ENCODE data around the gene PDE4B.
A peak's percentile ranks its signal among the peaks of the same experiment; 100 is the strongest.

Gene PDE4B

GRCh38 chr1:66290761-66291530, 498.3 kb downstream of the PDE4B start:
- DNase-seq (ENCODE audit: low read depth): no peak
- no peak overlapping the region for H3K4me3 ChIP-seq (ENCODE audit: low read depth, low read length)
- TF ChIP-seq CTCF (IDR thresholded peaks at IDR 0.05; ENCODE audit: control insufficient read depth, extremely low read depth, insufficient read depth): no peak

GRCh38 chr1:66291531-66291864, 498.8 kb downstream of the PDE4B start:
- H3K4me3 ChIP-seq (ENCODE audit: low read depth, low read length): no peak overlapping the region
- TF ChIP-seq CTCF (IDR thresholded peaks at IDR 0.05; ENCODE audit: control insufficient read depth, extremely low read depth, insufficient read depth): no peak
- peak; percentile 74 for DNase-seq (ENCODE audit: low read depth)

DNA sequence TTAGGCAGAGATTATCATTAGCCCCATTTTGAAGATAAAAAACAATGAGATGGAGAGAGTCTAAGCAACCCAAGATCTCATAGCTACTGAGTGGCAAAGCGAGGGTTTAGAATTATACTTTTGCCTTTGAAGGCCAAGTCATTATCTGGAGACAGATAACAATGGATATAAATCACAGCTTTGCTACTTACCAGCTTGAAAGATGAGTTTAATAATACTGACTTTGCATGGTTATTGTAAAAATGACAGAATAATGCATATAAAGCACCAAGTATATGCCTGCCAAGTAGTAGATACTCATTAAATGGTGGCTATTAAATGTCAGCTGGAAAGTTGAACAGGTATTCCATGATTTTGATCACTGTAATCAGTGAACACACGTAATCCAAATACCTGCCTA, 499.6 kb downstream of the PDE4B start:
- TF ChIP-seq CTCF (IDR thresholded peaks at IDR 0.05; ENCODE audit: control insufficient read depth, extremely low read depth, insufficient read depth): no peak
- H3K4me3 ChIP-seq (ENCODE audit: low read depth, low read length): no peak overlapping the region
- no peak for DNase-seq (ENCODE audit: low read depth)

DNA sequence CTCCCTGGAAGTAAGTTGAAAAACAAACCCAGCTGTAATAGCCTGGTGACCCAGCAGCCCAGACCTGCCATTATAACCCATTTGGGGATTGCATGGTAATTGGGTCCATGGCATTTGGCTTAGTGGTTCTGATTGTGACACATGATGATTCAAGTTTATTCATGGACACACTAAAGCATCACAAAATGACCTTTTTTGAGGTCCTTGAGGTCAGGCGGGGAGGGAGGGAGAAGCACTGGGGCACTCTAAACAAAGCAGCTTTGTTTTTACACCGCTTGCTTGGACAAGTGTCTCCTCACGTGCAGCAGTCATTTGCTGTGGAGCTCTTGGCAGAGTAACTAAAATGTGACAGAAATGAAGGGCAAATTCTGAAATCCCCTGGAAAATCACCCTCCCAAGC, 500.2 kb downstream of the PDE4B start:
- TF ChIP-seq CTCF (IDR thresholded peaks at IDR 0.05; ENCODE audit: control insufficient read depth, extremely low read depth, insufficient read depth): no peak
- DNase-seq (ENCODE audit: low read depth): no peak

DNA sequence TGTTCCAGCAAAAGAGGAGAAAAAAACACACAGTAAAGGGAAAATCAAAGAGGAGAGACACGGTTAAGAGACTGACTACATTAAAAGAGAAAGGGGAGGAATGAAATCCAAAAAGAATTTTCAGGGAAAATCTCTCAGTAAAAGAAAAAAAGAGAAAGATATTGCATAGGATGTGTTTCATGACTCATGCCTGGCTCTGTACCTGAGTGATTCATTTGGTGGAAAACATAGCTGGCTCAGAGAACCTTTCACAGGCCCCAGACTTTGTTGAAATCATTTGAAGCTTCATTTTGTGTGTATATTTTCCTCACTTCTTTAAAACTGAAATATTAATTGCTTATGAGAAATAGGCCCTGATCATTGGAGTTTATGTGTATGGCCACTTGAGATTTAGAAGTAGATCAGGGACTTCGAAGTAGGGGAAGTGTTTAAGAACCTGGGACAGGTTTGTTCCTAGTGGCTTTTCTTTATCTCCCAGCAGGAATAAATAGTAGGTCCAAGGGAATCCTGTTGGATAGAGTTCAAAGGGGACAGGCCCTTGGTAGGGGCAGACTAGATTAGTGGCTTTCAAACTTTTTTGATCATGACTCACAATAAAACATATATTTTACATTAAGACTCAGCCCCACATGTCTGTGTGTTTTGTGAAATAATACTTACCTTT, 502.1 kb downstream of the PDE4B start:
- TF ChIP-seq CTCF (IDR thresholded peaks at IDR 0.05; ENCODE audit: control insufficient read depth, extremely low read depth, insufficient read depth): no peak
- DNase-seq (ENCODE audit: low read depth): no peak
- H3K4me3 ChIP-seq (ENCODE audit: low read depth, low read length): no peak overlapping the region

More for the DNA sequence above, 500.2 kb downstream of the PDE4B start:
- H3K4me3 ChIP-seq (ENCODE audit: low read depth, low read length): no peak overlapping the region

GRCh38 chr1:66295803-66296202, 503.1 kb downstream of the PDE4B start:
- no peak for DNase-seq (ENCODE audit: low read depth)
- H3K4me3 ChIP-seq (ENCODE audit: low read depth, low read length): no peak overlapping the region
- no peak for TF ChIP-seq CTCF (IDR thresholded peaks at IDR 0.05; ENCODE audit: control insufficient read depth, extremely low read depth, insufficient read depth)

All from LNCaP clone FGC (cell line).